PC-9 (cell line): ENCODE results near the gene GTPBP3.

ENCODE experiments used
- EZH2 ChIP-seq: fragments of 200-600 bp; sonication (generic); IDR thresholded peaks from 2 replicates; pipeline ENCODE4 v1.8.0; 2017; ENCODE audit warnings: antibody characterized with exemption, low read depth
- TF ChIP-seq, protein P1 (sequence below): fragments of 200-600 bp; sonication (generic); conservative IDR thresholded peaks from 2 replicates; pipeline ENCODE4 v1.6.1; 2017; ENCODE audit warnings: mixed run types, antibody characterized with exemption, mild to moderate bottlenecking, moderate library complexity

DNA sequence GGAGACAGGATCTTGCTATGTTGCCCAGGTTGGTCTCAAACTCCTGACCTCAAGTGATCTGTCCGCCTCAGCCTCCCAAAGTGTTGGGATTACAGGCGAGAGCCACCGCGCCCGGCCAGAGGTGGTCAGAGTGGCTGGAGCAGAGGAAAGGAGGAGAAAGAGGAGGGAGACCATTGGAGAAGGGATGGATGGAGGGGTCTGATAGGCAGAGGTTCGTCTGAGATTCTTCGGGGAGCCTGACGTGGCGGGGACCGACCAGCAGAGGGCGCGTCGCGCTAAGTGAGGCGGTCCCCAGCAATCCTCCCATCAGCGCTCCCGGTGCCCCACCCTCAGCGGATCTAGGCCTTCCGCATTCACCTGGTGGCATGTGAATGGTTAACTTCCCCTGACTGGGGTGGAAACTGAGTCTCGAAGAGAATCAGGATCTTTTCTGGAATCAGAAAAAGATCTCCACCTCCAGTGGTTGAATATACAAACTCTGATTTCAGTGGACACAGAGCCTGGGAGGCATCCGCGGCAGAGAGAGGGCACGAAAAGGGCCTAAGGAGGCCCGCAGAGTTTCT lies 8.8 kb downstream of the GTPBP3 start:
- TF ChIP-seq, protein P1, sequence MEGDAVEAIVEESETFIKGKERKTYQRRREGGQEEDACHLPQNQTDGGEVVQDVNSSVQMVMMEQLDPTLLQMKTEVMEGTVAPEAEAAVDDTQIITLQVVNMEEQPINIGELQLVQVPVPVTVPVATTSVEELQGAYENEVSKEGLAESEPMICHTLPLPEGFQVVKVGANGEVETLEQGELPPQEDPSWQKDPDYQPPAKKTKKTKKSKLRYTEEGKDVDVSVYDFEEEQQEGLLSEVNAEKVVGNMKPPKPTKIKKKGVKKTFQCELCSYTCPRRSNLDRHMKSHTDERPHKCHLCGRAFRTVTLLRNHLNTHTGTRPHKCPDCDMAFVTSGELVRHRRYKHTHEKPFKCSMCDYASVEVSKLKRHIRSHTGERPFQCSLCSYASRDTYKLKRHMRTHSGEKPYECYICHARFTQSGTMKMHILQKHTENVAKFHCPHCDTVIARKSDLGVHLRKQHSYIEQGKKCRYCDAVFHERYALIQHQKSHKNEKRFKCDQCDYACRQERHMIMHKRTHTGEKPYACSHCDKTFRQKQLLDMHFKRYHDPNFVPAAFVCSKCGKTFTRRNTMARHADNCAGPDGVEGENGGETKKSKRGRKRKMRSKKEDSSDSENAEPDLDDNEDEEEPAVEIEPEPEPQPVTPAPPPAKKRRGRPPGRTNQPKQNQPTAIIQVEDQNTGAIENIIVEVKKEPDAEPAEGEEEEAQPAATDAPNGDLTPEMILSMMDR, result peak; percentile 94
- no peak for TF ChIP-seq EZH2
